NAMALWA (cell line): Measurements from ENCODE around the gene COL13A1.

Source experiments
- DNase-seq: peaks from one replicate; pipeline ENCODE4 v3.0.0-alpha.2; 2015; ENCODE audit warnings: low spot score

The COL13A1 gene

GRCh38 chr10:69949770-69950169 lies 148.1 kb downstream of the COL13A1 start:
- DNase-seq: no peak

- DNase-seq: no peak
These were observed 150.0 kb downstream of the COL13A1 start for GRCh38 chr10:69951658-69952057.

- DNase-seq: peak; percentile 56
These were observed 150.5 kb downstream of the COL13A1 start for GRCh38 chr10:69952069-69952800.

GRCh38 chr10:69952821-69953221 lies 151.1 kb downstream of the COL13A1 start:
- peak; percentile 68 for DNase-seq

GRCh38 chr10:69953851-69954250 lies 152.1 kb downstream of the COL13A1 start:
- no peak for DNase-seq

GRCh38 chr10:69955211-69955805 lies 153.6 kb downstream of the COL13A1 start:
- DNase-seq: no peak

GRCh38 chr10:69955897-69956740 lies 154.4 kb downstream of the COL13A1 start:
- no peak for DNase-seq

GRCh38 chr10:69956741-69957230 lies 155.1 kb downstream of the COL13A1 start:
- no peak for DNase-seq

- DNase-seq: no peak
These were observed 155.7 kb downstream of the COL13A1 start for GRCh38 chr10:69957241-69957885.

- DNase-seq: peak; percentile 76
These were observed 156.3 kb downstream of the COL13A1 start for GRCh38 chr10:69957886-69958555.

GRCh38 chr10:69958556-69958902 lies 156.8 kb downstream of the COL13A1 start:
- no peak for DNase-seq

- DNase-seq: peak; percentile 62
These were observed 158.2 kb downstream of the COL13A1 start for GRCh38 chr10:69959911-69960310.

GRCh38 chr10:69960606-69960987 lies 158.9 kb downstream of the COL13A1 start:
- no peak for DNase-seq

GRCh38 chr10:69960988-69961880 lies 159.5 kb downstream of the COL13A1 start:
- DNase-seq: peak; percentile 39

GRCh38 chr10:69961881-69962745 lies 160.4 kb downstream of the COL13A1 start:
- no peak for DNase-seq

- no peak for DNase-seq
These were observed 161.0 kb downstream of the COL13A1 start for GRCh38 chr10:69962746-69963135.

GRCh38 chr10:69963178-69963834 lies 161.6 kb downstream of the COL13A1 start:
- DNase-seq: no peak

- no peak for DNase-seq
These were observed 162.4 kb downstream of the COL13A1 start for GRCh38 chr10:69963835-69964710.
